HepG2 (cell line): Measurements from ENCODE around the gene AXIN1. TPM values are rescaled to one million over a fixed set of nuclear protein-coding genes. Genes with fewer than 3 reads are reported as not detected.

Experiments used
- ATAC-seq: fragments of 200-7000 bp; cut with Tn5 transposase; 3 replicates; pipeline ENCODE4 v1.9.1; 2020; ENCODE audit warnings: mild to moderate bottlenecking, moderate library complexity
- BruUV-seq: library from RNA; stranded (reverse); fragments of 400-500 nt; replicated peaks from 2 replicates; lab custom pipeline; 2021; lab: Mats Ljungman, UMichigan
- CTCF ChIA-PET: fragments of 300-600 bp; formaldehyde crosslinking; extraction: SDS; loops from one replicate; lab custom pipeline; 2021; ENCODE audit warnings: low total read pairs, inconsistent platforms, low intra/inter-chr PET ratio; lab: Yijun Ruan, JAX
- POLR2A ChIA-PET: fragments of 350-600 bp; sonication (Branson Sonifier 250); formaldehyde crosslinking; loops from one replicate; lab custom pipeline; 2020; ENCODE audit warnings: antibody characterized with exemption, inconsistent platforms; lab: Yijun Ruan, JAX
- DNase-seq: peaks from one replicate; pipeline ENCODE4 v3.0.0-alpha.2; 2015; ENCODE audit warnings: low spot score
- FAIRE-seq: peaks from 3 replicates; lab custom pipeline; 2011; peaks lifted over from hg19 to GRCh38; lab: Jason Lieb, UNC
- H2AFZ ChIP-seq: one replicate; pipeline ENCODE4 v1.6.1; 2011; ENCODE audit warnings: low read length, inconsistent platforms
- H3K27ac ChIP-seq: fragments of 300-600 bp; 3 replicates; pipeline ENCODE4 v1.8.0; 2011; ENCODE audit warnings: mixed run types, mild to moderate bottlenecking, mixed read lengths, low read length, inconsistent platforms; ENCODE audit not compliant: insufficient read depth; ENCODE audit errors: extremely low read length
- H3K27me3 ChIP-seq, 2 experiments: fragments of 200-600 bp in 1 of 2; 2 replicates in 1 of 2; 3 replicates in 1 of 2; pipeline versions ENCODE4 v1.6.0 to v1.8.0; 2011; ENCODE audit warnings: low read length in 2 of 2, mild to moderate bottlenecking in 2 of 2, moderate library complexity in 2 of 2, inconsistent platforms in 1 of 2; ENCODE audit not compliant: insufficient read depth in 2 of 2, control insufficient read depth in 1 of 2
- H3K36me3 ChIP-seq, 2 experiments: fragments of 200-600 bp in 1 of 2; replicated peaks in 1 of 2; 2 replicates in 1 of 2; 3 replicates in 1 of 2; pipeline versions ENCODE4 v1.5.1 to v1.8.0; 2011; ENCODE audit warnings: low read length in 2 of 2, inconsistent platforms in 1 of 2; ENCODE audit not compliant: insufficient read depth in 2 of 2, control insufficient read depth in 1 of 2
- H3K4me1 ChIP-seq: 2 replicates; pipeline ENCODE4 v1.5.1; 2012; ENCODE audit warnings: low read length, inconsistent platforms; ENCODE audit not compliant: insufficient read depth
- H3K4me2 ChIP-seq: 2 replicates; pipeline ENCODE4 v1.6.0; 2011; ENCODE audit warnings: low read depth, low read length, inconsistent platforms
- H3K4me3 ChIP-seq, 3 experiments: fragments of 200-600 bp in 1 of 3; sonication (generic), shearing (Covaris generic) in 1 of 3; replicated peaks in 1 of 3; 2 replicates each; pipeline ENCODE4 v1.5.1; 2011 to 2016; ENCODE audit warnings: low read length in 3 of 3, inconsistent platforms in 2 of 3, low read depth in 2 of 3, mild to moderate bottlenecking in 2 of 3, control low read depth in 1 of 3, mixed read lengths in 1 of 3; ENCODE audit not compliant: insufficient read depth in 1 of 3
- H3K79me2 ChIP-seq: one replicate; pipeline ENCODE4 v1.6.1; 2011; ENCODE audit warnings: low read length, inconsistent platforms; ENCODE audit not compliant: insufficient read depth
- H3K9ac ChIP-seq: 2 replicates; pipeline ENCODE4 v1.6.0; 2011; ENCODE audit warnings: mild to moderate bottlenecking, low read depth, low read length, inconsistent platforms; ENCODE audit not compliant: insufficient read depth
- H3K9me3 ChIP-seq: 2 replicates; pipeline ENCODE4 v1.5.1; 2012; ENCODE audit warnings: mild to moderate bottlenecking, low read length
- H4K20me1 ChIP-seq: 2 replicates; pipeline ENCODE4 v1.6.0; 2011; ENCODE audit warnings: inconsistent platforms, mild to moderate bottlenecking, low read length, moderate library complexity; ENCODE audit not compliant: insufficient read depth
- CEBPG ChIP-seq: IDR thresholded peaks from 2 replicates; pipeline ENCODE4 v1.6.1; 2016
- CSRNP2 ChIP-seq: sonication (generic); formaldehyde crosslinking; conservative IDR thresholded peaks from 2 replicates; pipeline ENCODE4 v1.8.0; 2022; ENCODE audit warnings: low read depth, missing genetic modification reagents
- GTF3A ChIP-seq: sonication (generic); formaldehyde crosslinking; conservative IDR thresholded peaks from 2 replicates; pipeline ENCODE4 v1.4.0; 2020; ENCODE audit warnings: mild to moderate bottlenecking, missing genetic modification reagents
- MAFF ChIP-seq: IDR thresholded peaks from 2 replicates; pipeline ENCODE4 v1.6.1; 2011; ENCODE audit warnings: low read depth, low read length, improper control_type of control experiment
- PRDM4 ChIP-seq: sonication (generic); formaldehyde crosslinking; IDR thresholded peaks from 2 replicates; pipeline ENCODE4 v1.9.0; 2021; ENCODE audit warnings: missing genetic modification reagents, borderline replicate concordance
- TAF15 ChIP-seq: fragments of 200-400 bp; formaldehyde crosslinking; IDR thresholded peaks from one replicate; pipeline ENCODE4 v1.6.1; 2018; ENCODE audit warnings: mild to moderate bottlenecking, low read depth, low read length; ENCODE audit not compliant: poor library complexity, severe bottlenecking
- ZNF230 ChIP-seq: sonication (generic); formaldehyde crosslinking; IDR thresholded peaks from 2 replicates; pipeline ENCODE4 v1.4.0; 2020; ENCODE audit warnings: mild to moderate bottlenecking, missing genetic modification reagents
- ZNF329 ChIP-seq: sonication (generic); formaldehyde crosslinking; IDR thresholded peaks from 2 replicates; pipeline ENCODE4 v1.9.0; 2021; ENCODE audit warnings: low read depth, mild to moderate bottlenecking, missing genetic modification reagents
- ZNF644 ChIP-seq: IDR thresholded peaks from 2 replicates; pipeline ENCODE4 v1.6.1; 2016; ENCODE audit warnings: low read depth
- WGBS: methylation state at CpG from one replicate; pipeline ENCODE4 v1.1.6; 2017; ENCODE audit warnings: low lambda C conversion rate; 5-methylcytosine and 5-hydroxymethylcytosine counted together
- in situ Hi-C: cut with HindIII; loops from 2 replicates; pipeline ENCODE4 v1.10.0; 2017; ENCODE audit warnings: low pct_unique_long_range_greater_than_20kb; ENCODE audit not compliant: extremely low pct_ligation_motif_present
- intact Hi-C: fragments of 100-400 bp; cut with micrococcal nuclease; formaldehyde crosslinking; loops from one replicate; pipeline ENCODE4 v1.10.0; 2022; ENCODE audit not compliant: unreplicated experiment
- polyA plus RNA-seq, 8 experiments: library from polyadenylated mRNA; depleted of rRNA in 3 of 8; stranded (reverse) in 7 of 8; unstranded in 1 of 8; fragments of >200 nt; fragmentation: Illumina TruSeq in 4 of 8; extraction: Trizol in 4 of 8; gene quantifications; 2 replicates each; pipeline versions ENCODE4 v1.2.1 to v1.2.3, GENCODE V29; 2011 to 2016; ENCODE audit warnings: low read depth in 4 of 8, missing spikeins in 1 of 8, mixed read lengths in 1 of 8; ENCODE audit not compliant: insufficient read depth in 1 of 8
- total RNA-seq, 5 experiments: library from RNA; depleted of rRNA; stranded (reverse); fragments of >200 nt; fragmentation: Illumina TruSeq; extraction: Trizol; gene quantifications; 2 replicates each; pipeline ENCODE4 v1.2.3, GENCODE V29; 2016; ENCODE audit warnings: low read depth in 1 of 5
- TF ChIP-seq, protein P1 (sequence below): sonication (generic); formaldehyde crosslinking; IDR thresholded peaks from 2 replicates; pipeline ENCODE4 v1.8.0; 2022; ENCODE audit warnings: mild to moderate bottlenecking, missing genetic modification reagents; ENCODE audit not compliant: insufficient replicate concordance

The AXIN1 gene
- total and polyA plus RNA-seq, 2 of the 13 experiments (the other 11 are each of a cell fraction or from before 2014, with no cell fraction given), result 24.0 to 26.0 TPM

DNA sequence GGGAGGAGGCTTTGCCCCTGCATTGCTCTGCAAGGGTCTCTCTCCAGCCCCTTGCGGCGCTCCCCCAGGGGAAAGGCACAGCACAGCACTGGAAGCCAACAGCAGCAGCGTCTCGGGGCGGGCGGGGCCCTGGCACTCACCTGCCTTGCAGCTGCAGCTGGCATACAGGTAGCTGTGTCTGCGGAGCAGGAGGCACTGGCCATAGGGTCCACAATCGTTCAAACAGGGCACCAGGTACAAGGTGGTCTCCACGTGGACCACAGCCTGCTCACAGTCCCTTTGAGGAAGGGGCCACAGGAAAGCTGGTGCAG, 22.0 kb upstream of the AXIN1 start:
- ChIA-PET POLR2A (no interaction called here), CTCF (no interaction called here)
- Histone ChIP-seq H3K4me3 (no peak overlapping the region), H3K27ac (no peak overlapping the region), H3K36me3 (peaks cover 16 to 27% of the 10 kb centered on the region in 2 experiments; a peak in 4 of 5 replicates), H3K4me1 (peaks cover 16% of the 10 kb centered on the region), H3K27me3 (no peaks in the 10 kb centered on the region), H3K4me2 (no peak overlapping the region), H2AFZ (no peak overlapping the region), H3K9me3 (no peaks in the 10 kb centered on the region), H4K20me1 (no peaks in the 10 kb centered on the region), H3K79me2 (peaks cover 11% of the 10 kb centered on the region), H3K9ac (no peak overlapping the region)
- no TSS peak for BruUV-seq
- intact Hi-C loops (no loop called here), in situ Hi-C loops (no loop called here)
- ATAC-seq (no peak), DNase-seq (no peak), FAIRE-seq (no peak)
- no peak for TF ChIP-seq PRDM4 (CRISPR knock-in tag)
- WGBS, result no CpG with 5 or more reads among the region's 9 CpGs

DNA sequence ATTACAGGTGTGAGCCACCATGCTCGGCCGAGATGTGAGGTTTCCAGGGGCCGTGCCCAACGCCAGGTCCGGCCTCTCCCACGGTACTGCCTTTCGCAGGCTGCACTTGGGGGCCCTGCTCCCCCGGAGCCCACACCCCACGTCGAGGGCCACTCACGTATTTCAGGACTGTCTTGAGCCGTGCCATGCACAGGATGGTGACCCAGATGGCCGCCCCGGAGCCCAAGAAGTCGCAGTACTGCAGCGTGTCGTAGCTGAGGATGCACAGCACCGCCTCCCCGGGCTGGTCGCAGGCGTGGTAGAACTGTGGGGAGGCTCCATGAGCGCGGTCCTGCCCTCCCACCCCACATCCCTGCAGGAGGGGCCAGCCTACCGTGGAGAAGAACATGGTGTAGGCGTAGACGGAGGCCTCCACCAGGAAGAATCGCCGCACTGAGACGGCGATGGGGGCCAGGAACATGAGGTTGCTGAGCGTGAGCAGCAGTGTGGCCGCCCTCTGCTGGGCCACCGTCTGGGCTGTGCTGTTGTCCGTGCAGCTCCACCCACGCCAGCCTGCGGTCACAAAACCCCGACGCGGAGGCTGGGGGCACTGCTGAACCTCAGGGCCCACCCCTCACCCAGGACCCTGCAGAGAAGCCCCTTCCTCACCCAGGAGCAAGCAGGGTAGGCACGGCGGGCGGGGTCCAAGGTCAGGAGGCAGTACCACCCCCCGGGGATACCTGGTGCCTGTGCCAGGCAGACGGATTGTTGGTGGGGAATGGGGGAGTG, 21.5 kb upstream of the AXIN1 start:
- Histone ChIP-seq H3K27ac (no peak overlapping the region), H3K79me2 (peaks cover 7% of the 10 kb centered on the region), H2AFZ (no peak overlapping the region), H3K9ac (no peak overlapping the region), H3K27me3 (no peaks in the 10 kb centered on the region), H3K36me3 (peaks cover 16 to 27% of the 10 kb centered on the region in 2 experiments; a peak in 4 of 5 replicates), H3K4me3 (no peak overlapping the region), H3K4me2 (no peak overlapping the region), H3K4me1 (peaks cover 16% of the 10 kb centered on the region), H4K20me1 (no peaks in the 10 kb centered on the region), H3K9me3 (no peaks in the 10 kb centered on the region)
- WGBS, result 96% methylated on average over 20 of the region's 44 CpGs
- no peak for FAIRE-seq
- ChIA-PET POLR2A (no interaction called here), CTCF (no interaction called here)
- intact Hi-C loops (no loop called here), in situ Hi-C loops (no loop called here)
- no peak for ATAC-seq
- no peak for DNase-seq
- BruUV-seq, result no TSS peak
- TF ChIP-seq CSRNP2 (CRISPR knock-in tag) (no peak), CEBPG (no peak), ZNF230 (CRISPR knock-in tag) (no peak), TAF15 (no peak), MAFF (no peak), ZNF644 (CRISPR knock-in tag) (no peak), ZNF329 (CRISPR knock-in tag) (no peak), GTF3A (CRISPR knock-in tag) (no peak)
- TF ChIP-seq, protein P1, sequence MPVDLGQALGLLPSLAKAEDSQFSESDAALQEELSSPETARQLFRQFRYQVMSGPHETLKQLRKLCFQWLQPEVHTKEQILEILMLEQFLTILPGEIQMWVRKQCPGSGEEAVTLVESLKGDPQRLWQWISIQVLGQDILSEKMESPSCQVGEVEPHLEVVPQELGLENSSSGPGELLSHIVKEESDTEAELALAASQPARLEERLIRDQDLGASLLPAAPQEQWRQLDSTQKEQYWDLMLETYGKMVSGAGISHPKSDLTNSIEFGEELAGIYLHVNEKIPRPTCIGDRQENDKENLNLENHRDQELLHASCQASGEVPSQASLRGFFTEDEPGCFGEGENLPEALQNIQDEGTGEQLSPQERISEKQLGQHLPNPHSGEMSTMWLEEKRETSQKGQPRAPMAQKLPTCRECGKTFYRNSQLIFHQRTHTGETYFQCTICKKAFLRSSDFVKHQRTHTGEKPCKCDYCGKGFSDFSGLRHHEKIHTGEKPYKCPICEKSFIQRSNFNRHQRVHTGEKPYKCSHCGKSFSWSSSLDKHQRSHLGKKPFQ (CRISPR knock-in tag), result no peak
